NCI-H2196 treated with DMSO at 0.1 percent for 48 hours (cell line): Measurements from ENCODE around the gene NOVA2.

Experiments
- DNase-seq: peaks from one replicate; lab custom pipeline; 2025; ENCODE audit not compliant: unreplicated experiment; lab: John Stamatoyannopoulos, UW

Gene NOVA2

GRCh38 chr19:45927565-45928261 is 46.0 kb downstream of the NOVA2 start:
- peak; percentile 89 for DNase-seq

- no peak for DNase-seq
Measured at GRCh38 chr19:45924891-45925447, 48.7 kb downstream of the NOVA2 start.

- no peak for DNase-seq
Measured at GRCh38 chr19:45922281-45922680, 51.4 kb downstream of the NOVA2 start.

GRCh38 chr19:45920458-45920857 is 53.2 kb downstream of the NOVA2 start:
- no peak for DNase-seq

- DNase-seq = no peak
Measured at GRCh38 chr19:45919678-45920077, 54.0 kb downstream of the NOVA2 start.

- DNase-seq = no peak
Measured at GRCh38 chr19:45918721-45919120, 54.9 kb downstream of the NOVA2 start.

- DNase-seq = no peak
Measured at GRCh38 chr19:45917421-45918091, 56.1 kb downstream of the NOVA2 start.

- DNase-seq = no peak
Measured at GRCh38 chr19:45913874-45914830, 59.5 kb downstream of the NOVA2 start, which contains the start of gene NANOS2. Gene NANOS2 (minus strand): TSS chr19:45914778. CDS start chr19:45914693, 85 bp downstream.

- DNase-seq = no peak
Measured at GRCh38 chr19:45911291-45911690, 62.4 kb downstream of the NOVA2 start.

- DNase-seq = no peak
Measured at GRCh38 chr19:45908956-45909355, 64.7 kb downstream of the NOVA2 start.

GRCh38 chr19:45906221-45906620 is 67.4 kb downstream of the NOVA2 start:
- DNase-seq = no peak

- DNase-seq = no peak
Measured at GRCh38 chr19:45905011-45905410, 68.7 kb downstream of the NOVA2 start.

GRCh38 chr19:45902651-45903625 is 70.7 kb downstream of the NOVA2 start:
- DNase-seq = peak; percentile 95

GRCh38 chr19:45901912-45902650 is 71.6 kb downstream of the NOVA2 start, which contains the start of gene MYPOP:
Gene MYPOP (minus strand): TSS chr19:45902613. CDS start chr19:45901773, 840 bp downstream.
- no peak for DNase-seq

GRCh38 chr19:45901432-45901911 is 72.2 kb downstream of the NOVA2 start:
- no peak for DNase-seq

GRCh38 chr19:45900738-45901431 is 72.8 kb downstream of the NOVA2 start:
- no peak for DNase-seq

GRCh38 chr19:45899919-45900589 is 73.6 kb downstream of the NOVA2 start:
- DNase-seq = no peak

- DNase-seq = no peak
Measured at GRCh38 chr19:45899253-45899652, 74.4 kb downstream of the NOVA2 start.
